Measurements from ENCODE around the gene LCE5A. TPM values are rescaled to one million over a fixed set of nuclear protein-coding genes. Genes with fewer than 3 reads are reported as not detected.
A peak's percentile ranks its signal among the peaks of the same experiment; 100 is the strongest.

The LCE5A gene
- total RNA-seq, 1 donor from 2014 or later: not detected

DNA sequence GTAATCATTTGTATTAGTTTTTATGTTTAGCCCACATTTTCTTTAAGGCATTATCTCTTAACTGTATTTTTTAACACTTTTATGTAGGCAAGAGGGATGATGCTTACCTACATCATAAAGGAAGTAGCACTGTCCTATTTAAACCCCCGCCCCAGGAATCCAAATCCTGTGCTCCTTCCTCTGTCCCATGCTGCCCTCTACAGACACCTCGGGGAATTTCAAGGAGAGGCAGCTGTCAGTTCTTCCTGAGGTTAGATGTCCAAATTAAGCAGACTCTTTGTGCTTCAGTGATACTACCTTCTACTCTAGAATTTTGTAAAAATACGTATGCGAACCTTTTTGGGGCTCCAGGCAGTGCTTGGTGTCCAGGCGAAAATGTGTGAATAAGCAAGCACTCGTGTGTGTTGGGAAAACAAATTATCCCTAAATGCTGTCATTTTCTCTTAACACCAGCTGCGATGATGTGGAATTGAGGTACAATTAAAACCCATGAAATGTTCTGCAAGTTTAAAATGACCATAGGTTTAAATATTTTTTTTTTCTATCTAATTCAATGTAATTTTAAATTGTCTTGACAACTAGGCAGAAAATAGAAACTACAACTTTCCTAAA, 22.8 kb downstream of the LCE5A start:
- H3K4me3 ChIP-seq: no peak overlapping the region
- ATAC-seq (no peak), DNase-seq (no peak)
- no peaks in the 10 kb centered on the region for H3K4me1 ChIP-seq
- TF ChIP-seq, protein P1, sequence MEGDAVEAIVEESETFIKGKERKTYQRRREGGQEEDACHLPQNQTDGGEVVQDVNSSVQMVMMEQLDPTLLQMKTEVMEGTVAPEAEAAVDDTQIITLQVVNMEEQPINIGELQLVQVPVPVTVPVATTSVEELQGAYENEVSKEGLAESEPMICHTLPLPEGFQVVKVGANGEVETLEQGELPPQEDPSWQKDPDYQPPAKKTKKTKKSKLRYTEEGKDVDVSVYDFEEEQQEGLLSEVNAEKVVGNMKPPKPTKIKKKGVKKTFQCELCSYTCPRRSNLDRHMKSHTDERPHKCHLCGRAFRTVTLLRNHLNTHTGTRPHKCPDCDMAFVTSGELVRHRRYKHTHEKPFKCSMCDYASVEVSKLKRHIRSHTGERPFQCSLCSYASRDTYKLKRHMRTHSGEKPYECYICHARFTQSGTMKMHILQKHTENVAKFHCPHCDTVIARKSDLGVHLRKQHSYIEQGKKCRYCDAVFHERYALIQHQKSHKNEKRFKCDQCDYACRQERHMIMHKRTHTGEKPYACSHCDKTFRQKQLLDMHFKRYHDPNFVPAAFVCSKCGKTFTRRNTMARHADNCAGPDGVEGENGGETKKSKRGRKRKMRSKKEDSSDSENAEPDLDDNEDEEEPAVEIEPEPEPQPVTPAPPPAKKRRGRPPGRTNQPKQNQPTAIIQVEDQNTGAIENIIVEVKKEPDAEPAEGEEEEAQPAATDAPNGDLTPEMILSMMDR (IDR thresholded peaks at IDR 0.05): peak; percentile 60
- H3K27me3 ChIP-seq (ENCODE audit: low read depth): no peaks in the 10 kb centered on the region
- H3K9me3 ChIP-seq: no peaks in the 10 kb centered on the region
- intact Hi-C loops (cut with DNase I): no loop called here
- H3K36me3 ChIP-seq: no peaks in the 10 kb centered on the region
- no peak overlapping the region for H3K27ac ChIP-seq

DNA sequence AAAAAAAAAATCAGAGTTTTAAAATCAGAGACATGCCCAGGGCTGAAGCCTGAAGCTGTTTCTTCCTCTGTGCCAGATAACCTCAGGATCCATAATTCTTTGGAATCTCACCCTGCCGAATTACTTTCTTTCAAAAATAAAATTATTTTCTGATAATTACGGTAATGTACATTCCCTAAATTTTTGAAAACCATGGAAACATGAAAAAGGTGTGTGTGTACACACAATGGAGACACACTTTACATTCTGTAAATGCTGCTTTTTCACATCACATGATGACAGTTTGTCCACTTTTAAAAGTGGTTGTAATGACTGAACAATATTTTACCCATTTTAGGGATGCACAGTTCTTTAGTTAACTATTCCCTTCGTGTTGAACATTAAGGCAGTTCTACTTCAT, 25.2 kb downstream of the LCE5A start:
- intact Hi-C loops (cut with DNase I): no loop called here
- no peaks in the 10 kb centered on the region for H3K36me3 ChIP-seq
- no peak for ATAC-seq
- no peaks in the 10 kb centered on the region for H3K4me1 ChIP-seq
- no peaks in the 10 kb centered on the region for H3K27me3 ChIP-seq (ENCODE audit: low read depth)
- H3K9me3 ChIP-seq: no peaks in the 10 kb centered on the region
- H3K27ac ChIP-seq: no peak overlapping the region
- H3K4me3 ChIP-seq: no peak overlapping the region
- DNase-seq: no peak
- TF ChIP-seq, protein P1 (IDR thresholded peaks at IDR 0.05): no peak

GRCh38 chr1:152537496-152537895, 26.9 kb downstream of the LCE5A start:
- no peaks in the 10 kb centered on the region for H3K36me3 ChIP-seq
- H3K27me3 ChIP-seq (ENCODE audit: low read depth): no peaks in the 10 kb centered on the region
- H3K27ac ChIP-seq: no peak overlapping the region
- no peak overlapping the region for H3K4me3 ChIP-seq
- ATAC-seq (no peak), DNase-seq (no peak)
- H3K9me3 ChIP-seq: no peaks in the 10 kb centered on the region
- H3K4me1 ChIP-seq: no peaks in the 10 kb centered on the region
- TF ChIP-seq, protein P1 (IDR thresholded peaks at IDR 0.05): no peak
- intact Hi-C loops (cut with DNase I): no loop called here

DNA sequence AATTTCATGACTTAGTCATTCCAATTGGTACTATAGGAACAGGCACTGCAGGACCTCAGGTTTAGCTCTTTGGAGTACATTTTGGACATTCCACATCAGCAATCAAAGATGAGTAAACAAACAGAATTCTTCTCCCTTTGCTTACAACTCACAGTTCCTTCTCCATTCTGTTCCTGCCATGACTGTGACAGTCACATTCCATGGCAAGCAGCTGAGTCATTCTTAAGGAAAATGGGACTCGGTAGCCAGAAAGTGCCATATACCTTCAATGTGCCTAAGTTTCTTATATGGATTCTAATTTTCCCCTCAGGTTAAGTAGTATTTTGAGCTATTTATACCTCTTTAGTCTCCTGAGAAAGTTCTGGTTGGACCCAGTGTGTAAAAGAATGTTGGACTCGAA, 29.3 kb downstream of the LCE5A start:
- Histone ChIP-seq H3K4me1 (no peaks in the 10 kb centered on the region), H3K4me3 (no peak overlapping the region), H3K36me3 (no peaks in the 10 kb centered on the region), H3K27ac (no peak overlapping the region), H3K9me3 (no peaks in the 10 kb centered on the region), H3K27me3 (ENCODE audit: low read depth) (no peaks in the 10 kb centered on the region)
- intact Hi-C loops (cut with DNase I): no loop called here
- ATAC-seq (no peak), DNase-seq (no peak)
- TF ChIP-seq, protein P1 (IDR thresholded peaks at IDR 0.05): no peak

DNA sequence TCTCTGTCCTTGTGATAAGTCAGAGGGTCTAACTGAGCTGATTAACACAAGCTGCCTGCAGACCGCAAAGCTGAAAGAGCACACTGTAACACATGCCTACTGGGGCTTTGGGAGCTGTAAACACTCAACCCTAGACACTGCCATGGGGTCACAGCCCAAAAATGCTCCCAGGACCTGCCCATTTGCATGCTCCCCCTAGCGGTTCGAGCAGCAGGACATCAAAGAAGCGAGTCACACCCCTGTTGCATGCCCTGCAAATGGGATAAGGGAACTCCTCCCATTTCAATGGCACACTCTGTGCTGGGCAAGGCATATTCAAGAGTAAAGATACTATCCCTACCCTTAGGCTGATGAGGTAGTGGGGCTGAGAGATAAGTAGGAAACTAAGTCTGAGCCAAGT, 33.2 kb downstream of the LCE5A start:
- H3K4me1 ChIP-seq: no peaks in the 10 kb centered on the region
- DNase-seq: no peak
- intact Hi-C loops (cut with DNase I): no loop called here
- H3K4me3 ChIP-seq: no peak overlapping the region
- no peaks in the 10 kb centered on the region for H3K36me3 ChIP-seq
- H3K27me3 ChIP-seq (ENCODE audit: low read depth): no peaks in the 10 kb centered on the region
- no peak for ATAC-seq
- no peaks in the 10 kb centered on the region for H3K9me3 ChIP-seq
- TF ChIP-seq, protein P1 (IDR thresholded peaks at IDR 0.05): no peak
- H3K27ac ChIP-seq: no peak overlapping the region
